Activated CD8-positive, alpha-beta T cell treated with anti-CD3 and anti-CD28 coated beads, Interleukin-2, amount 10 ng/mL, durations not matched to agents 7 days and 5 days (primary cell): Measurements from ENCODE around the gene EPB42. TPM values are rescaled to one million over a fixed set of nuclear protein-coding genes. Genes with fewer than 3 reads are reported as not detected.

Source experiments
- ATAC-seq: fragments of 150-1000 bp; cut with Tn5 transposase; one replicate; pipeline ENCODE4 v1.10.0; 2021; ENCODE audit warnings: moderate library complexity
- CTCF ChIA-PET: fragments of 350-600 bp; sonication (Branson Sonifier 250); formaldehyde crosslinking; loops from one replicate; lab custom pipeline; 2021; ENCODE audit warnings: antibody characterized with exemption; lab: Charles Lee
- POLR2A ChIA-PET: fragments of 350-600 bp; sonication (Branson Sonifier 250); formaldehyde crosslinking; loops from one replicate; lab custom pipeline; 2021; ENCODE audit warnings: antibody characterized with exemption; lab: Charles Lee
- DNase-seq: peaks from one replicate; pipeline ENCODE4 v3.0.0-alpha.2; 2020
- H3K27ac Mint-ChIP-seq: one replicate; pipeline ENCODE4 v1.8.0; 2021; ENCODE audit warnings: mild to moderate bottlenecking, mixed read lengths
- H3K27me3 Mint-ChIP-seq: one replicate; pipeline ENCODE4 v1.8.0; 2021; ENCODE audit warnings: low read depth, mixed read lengths
- H3K36me3 Mint-ChIP-seq: one replicate; pipeline ENCODE4 v1.8.0; 2021; ENCODE audit warnings: low read depth, mixed read lengths
- H3K4me1 Mint-ChIP-seq: one replicate; pipeline ENCODE4 v1.8.0; 2021; ENCODE audit warnings: low read depth, mixed read lengths
- H3K4me3 Mint-ChIP-seq: one replicate; pipeline ENCODE4 v1.8.0; 2021; ENCODE audit warnings: mild to moderate bottlenecking, mixed read lengths
- H3K9me3 Mint-ChIP-seq: one replicate; pipeline ENCODE4 v1.8.0; 2022; ENCODE audit warnings: mixed read lengths; ENCODE audit not compliant: insufficient read depth
- total RNA-seq, 2 experiments: library from RNA; stranded (reverse); gene quantifications; one replicate each; pipeline ENCODE4 v1.2.3, GENCODE V29; 2021

EPB42 gene
- total RNA-seq, 2 experiments from 2014 or later, result not detected

DNA sequence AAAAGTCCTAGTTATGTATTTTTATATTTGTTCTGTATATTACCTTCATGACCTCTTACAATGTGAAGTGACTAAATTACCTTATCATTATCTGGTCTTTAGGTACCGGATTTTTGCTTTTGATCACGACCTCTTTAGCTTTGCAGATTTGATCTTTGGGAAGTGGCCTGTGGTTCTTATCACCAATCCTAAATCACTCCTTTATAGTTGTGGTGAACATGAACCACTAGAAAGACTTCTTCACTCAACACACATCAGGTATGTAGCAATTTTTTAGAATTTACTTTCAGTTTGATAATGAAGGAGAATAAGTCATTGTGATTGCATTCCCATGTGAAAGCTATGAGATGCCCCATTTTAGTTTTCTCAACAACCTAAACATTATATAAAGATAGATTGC lies 69.1 kb downstream of the EPB42 start:
- CTCF ChIA-PET, result interaction anchor here (0.9 to 1.6 kb wide), 3 partner anchors 30 to 74 kb away, joined by 3 read pairs; no protein-coding TSS in a partner anchor
- Mint-ChIP-seq H3K27me3 (no peaks in the 10 kb centered on the region), H3K27ac (peak overlapping the region; percentile 60), H3K4me3 (no peak overlapping the region), H3K9me3 (no peaks in the 10 kb centered on the region), H3K4me1 (peaks cover 26% of the 10 kb centered on the region), H3K36me3 (peaks cover 53% of the 10 kb centered on the region)
- DNase-seq, result peak; percentile 48
- ATAC-seq, result peak; percentile 98
- POLR2A ChIA-PET, result interaction anchor here (0.9 kb wide), 1 partner anchor 18 kb away, joined by 4 read pairs; the partner anchor contains the start of gene TMEM62

DNA sequence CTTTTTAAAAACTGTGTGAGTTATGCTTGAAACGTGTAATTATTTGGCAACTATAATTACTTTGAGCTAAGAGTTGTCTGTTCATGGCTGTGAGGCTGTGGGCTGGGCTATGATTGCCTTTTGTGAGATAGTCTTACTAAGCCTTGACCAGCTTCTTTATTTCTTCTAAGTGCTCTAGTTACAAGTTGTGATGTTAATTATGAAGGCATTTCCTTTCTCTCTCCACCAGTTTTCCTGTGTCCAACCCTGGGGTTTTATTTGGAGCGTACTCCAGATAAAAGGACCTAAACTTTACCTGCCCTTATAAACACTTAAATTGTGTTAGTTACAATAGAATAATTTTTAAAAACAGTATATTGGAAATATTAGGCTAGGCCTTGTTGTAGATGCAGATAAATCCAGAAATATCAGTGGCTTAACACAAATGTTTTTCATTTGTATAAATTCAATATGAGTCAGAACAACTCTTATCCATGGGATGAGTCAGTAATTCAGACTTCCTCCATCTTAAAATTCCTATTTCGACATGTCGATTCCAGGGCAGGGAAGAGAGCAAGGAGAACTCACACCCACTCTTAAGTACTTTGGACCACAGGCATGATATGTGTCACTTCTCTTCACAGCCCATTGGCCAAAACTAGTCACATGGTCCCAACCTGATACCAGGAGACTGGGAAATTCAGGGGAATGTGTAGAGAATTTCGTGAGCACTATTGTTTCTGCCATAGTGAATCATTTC lies 70.5 kb downstream of the EPB42 start:
- Mint-ChIP-seq H3K4me3 (no peak overlapping the region), H3K4me1 (peaks cover 26% of the 10 kb centered on the region), H3K9me3 (no peaks in the 10 kb centered on the region), H3K27me3 (no peaks in the 10 kb centered on the region), H3K27ac (no peak overlapping the region), H3K36me3 (peaks cover 52% of the 10 kb centered on the region)
- ChIA-PET POLR2A (no interaction called here), CTCF (interaction anchor here (1.6 kb wide), 1 partner anchor 54 kb away, joined by 3 read pairs; no protein-coding TSS in a partner anchor)
- DNase-seq (no peak), ATAC-seq (no peak)

Other genes starting within 250 kb of the EPB42 start
- 10 to 100 TPM; 35.4 to 39.5 TPM for gene UBR1, start 115.0 kb downstream of the EPB42 start, total RNA-seq
- 10 to 100 TPM; 20.4 to 21.9 TPM for gene TMEM62, start 87.4 kb downstream of the EPB42 start, total RNA-seq
- 10 to 100 TPM; 58.0 to 63.2 TPM for gene CCNDBP1, start 35.6 kb downstream of the EPB42 start, total RNA-seq
- gene TGM5, start 45.9 kb upstream of the EPB42 start, total RNA-seq, result under 1 TPM; 0.31 to 0.37 TPM
- gene TGM7, start 81.2 kb upstream of the EPB42 start, total RNA-seq, result not detected
- 10 to 100 TPM; 12.0 to 14.2 TPM for gene LCMT2, start 109.6 kb upstream of the EPB42 start, total RNA-seq
- gene ZSCAN29, start 150.0 kb upstream of the EPB42 start, total RNA-seq, result 10 to 100 TPM; 30.4 to 32.1 TPM
- gene TUBGCP4, start 150.1 kb upstream of the EPB42 start, total RNA-seq, result 10 to 100 TPM; 38.9 to 41.7 TPM